ENCODE measurements around the gene EGF.

Gene EGF

DNA sequence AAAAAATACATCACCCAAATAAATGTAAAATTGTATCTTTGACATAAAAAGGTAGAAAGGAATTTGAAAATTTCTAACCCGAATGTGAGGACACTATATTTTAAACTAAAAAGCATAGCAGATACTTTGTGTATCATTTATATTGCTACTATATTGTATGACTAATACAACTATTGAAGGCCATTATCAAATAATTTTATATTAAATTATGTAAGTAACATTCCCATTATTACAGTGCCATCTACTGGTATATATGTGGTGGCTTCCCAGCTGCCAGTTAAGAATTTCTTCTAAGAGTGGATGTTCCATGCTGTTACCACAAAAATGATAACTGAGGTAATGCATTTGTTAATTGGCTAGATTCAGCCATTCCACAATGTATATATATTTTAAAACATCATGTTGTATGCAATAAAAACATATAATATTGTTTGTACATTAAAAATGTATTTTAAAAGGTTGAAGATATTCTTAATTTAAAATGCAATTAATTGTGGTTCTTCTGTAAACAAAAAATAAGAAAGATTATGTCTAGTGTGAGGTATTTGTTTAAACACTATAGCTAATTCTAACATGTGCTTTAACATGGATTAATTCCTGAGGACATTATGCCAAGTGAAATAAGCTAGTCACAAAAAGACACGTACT, 65.3 kb downstream of the EGF start:
- no peak overlapping the region for H3K4me3 ChIP-seq (ENCODE audit: low read depth, low read length)
- DNase-seq (ENCODE audit: low read depth), result peak; percentile 20
- TF ChIP-seq, protein P1, sequence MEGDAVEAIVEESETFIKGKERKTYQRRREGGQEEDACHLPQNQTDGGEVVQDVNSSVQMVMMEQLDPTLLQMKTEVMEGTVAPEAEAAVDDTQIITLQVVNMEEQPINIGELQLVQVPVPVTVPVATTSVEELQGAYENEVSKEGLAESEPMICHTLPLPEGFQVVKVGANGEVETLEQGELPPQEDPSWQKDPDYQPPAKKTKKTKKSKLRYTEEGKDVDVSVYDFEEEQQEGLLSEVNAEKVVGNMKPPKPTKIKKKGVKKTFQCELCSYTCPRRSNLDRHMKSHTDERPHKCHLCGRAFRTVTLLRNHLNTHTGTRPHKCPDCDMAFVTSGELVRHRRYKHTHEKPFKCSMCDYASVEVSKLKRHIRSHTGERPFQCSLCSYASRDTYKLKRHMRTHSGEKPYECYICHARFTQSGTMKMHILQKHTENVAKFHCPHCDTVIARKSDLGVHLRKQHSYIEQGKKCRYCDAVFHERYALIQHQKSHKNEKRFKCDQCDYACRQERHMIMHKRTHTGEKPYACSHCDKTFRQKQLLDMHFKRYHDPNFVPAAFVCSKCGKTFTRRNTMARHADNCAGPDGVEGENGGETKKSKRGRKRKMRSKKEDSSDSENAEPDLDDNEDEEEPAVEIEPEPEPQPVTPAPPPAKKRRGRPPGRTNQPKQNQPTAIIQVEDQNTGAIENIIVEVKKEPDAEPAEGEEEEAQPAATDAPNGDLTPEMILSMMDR (IDR thresholded peaks at IDR 0.05; ENCODE audit: insufficient read depth, low read depth, low read length, missing control alignments), result peak; percentile 30

DNA sequence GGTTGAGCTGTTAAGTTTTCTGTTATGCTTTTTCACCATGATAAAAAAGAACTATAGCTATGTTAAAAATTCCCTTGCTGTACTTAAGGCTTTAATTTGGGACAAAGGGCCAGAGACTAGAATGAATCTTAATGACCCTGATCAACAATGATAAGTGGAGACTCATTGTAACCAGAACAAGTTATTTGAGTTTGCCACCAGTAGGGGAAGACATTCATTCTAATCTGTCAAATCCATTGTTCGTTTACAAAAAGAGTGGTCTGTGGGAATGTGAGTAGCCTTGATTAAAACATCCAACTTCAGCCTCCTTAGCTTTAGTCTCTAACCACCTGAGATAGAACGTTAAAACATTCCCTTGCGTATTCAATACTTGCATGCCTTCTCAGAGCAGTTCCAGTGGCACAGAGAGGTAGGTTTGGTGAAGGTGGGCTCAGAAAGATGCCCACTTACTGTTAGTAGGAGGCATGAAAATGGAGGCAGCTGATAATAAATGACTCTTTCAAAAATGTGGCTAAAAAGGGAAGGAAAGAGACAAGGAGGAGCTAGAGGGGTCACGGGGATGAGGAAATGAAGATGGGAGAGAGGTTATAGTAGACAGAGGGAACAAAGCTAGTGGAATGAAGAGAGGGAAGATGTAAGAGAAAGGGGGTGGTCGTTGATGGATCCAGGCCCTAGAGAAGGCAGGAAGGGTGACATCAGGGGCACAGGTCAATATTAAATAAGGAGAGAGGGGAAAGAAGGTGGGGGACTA, 66.2 kb downstream of the EGF start:
- DNase-seq (ENCODE audit: low read depth), result no peak
- no peak overlapping the region for H3K4me3 ChIP-seq (ENCODE audit: low read depth, low read length)
- TF ChIP-seq, protein P1 (IDR thresholded peaks at IDR 0.05; ENCODE audit: insufficient read depth, low read depth, low read length, missing control alignments), result peak; percentile 4

DNA sequence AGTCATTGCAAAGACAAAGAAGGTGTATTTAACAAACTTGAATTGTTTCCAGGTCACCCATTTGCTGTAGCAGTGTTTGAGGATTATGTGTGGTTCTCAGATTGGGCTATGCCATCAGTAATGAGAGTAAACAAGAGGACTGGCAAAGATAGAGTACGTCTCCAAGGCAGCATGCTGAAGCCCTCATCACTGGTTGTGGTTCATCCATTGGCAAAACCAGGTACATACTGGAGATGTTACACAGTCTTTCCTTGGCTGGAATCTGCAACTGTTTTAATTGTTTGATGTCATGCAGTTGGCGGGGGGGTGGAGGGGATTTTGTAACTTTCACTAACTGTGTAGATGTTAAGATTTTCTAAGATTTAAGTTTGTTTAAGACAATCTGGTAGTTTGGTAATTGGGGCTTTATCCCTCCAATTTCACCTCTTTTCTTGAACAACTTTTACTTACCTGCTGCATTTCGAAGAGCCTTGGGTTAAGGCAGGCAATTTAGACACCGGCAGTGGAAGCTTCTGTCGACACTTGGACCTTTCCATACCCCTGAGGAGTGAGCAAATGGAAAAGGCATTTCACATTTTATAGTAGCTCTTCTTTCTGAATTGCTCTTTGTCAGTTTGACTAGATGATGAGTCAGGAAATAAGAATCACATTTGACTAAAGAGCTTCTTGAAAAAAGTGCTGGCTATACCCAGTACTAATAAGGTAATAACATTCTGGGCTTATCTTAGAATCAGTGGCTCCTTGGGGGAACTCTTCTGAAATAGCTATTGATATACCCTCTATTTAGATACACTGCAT, 67.4 kb downstream of the EGF start:
- TF ChIP-seq, protein P1 (IDR thresholded peaks at IDR 0.05; ENCODE audit: insufficient read depth, low read depth, low read length, missing control alignments), result no peak
- DNase-seq (ENCODE audit: low read depth), result no peak

DNA sequence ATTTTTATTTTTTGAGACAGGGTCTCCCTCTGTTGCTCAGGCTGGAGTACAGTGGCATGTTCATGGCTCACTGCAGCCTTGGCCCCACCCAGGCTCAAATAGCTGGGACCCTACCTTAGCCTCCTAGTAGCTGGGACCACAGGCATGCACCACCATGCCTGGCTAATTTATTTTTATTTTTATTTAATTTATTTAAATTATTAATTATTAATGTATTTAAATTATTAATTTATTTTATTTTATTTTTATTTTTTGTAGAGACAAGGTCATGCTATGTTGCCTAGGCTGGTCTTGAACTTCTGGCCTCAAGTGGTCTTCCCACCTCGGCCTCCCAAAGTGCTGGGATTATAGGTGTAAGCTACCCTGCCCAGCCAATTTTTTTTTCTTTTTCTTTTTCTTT, 69.3 kb downstream of the EGF start:
- TF ChIP-seq, protein P1 (IDR thresholded peaks at IDR 0.05; ENCODE audit: insufficient read depth, low read depth, low read length, missing control alignments), result no peak
- DNase-seq (ENCODE audit: low read depth), result no peak
- no peak overlapping the region for H3K4me3 ChIP-seq (ENCODE audit: low read depth, low read length)

More for the DNA sequence above, 67.4 kb downstream of the EGF start:
- H3K4me3 ChIP-seq (ENCODE audit: low read depth, low read length), result no peak overlapping the region

DNA sequence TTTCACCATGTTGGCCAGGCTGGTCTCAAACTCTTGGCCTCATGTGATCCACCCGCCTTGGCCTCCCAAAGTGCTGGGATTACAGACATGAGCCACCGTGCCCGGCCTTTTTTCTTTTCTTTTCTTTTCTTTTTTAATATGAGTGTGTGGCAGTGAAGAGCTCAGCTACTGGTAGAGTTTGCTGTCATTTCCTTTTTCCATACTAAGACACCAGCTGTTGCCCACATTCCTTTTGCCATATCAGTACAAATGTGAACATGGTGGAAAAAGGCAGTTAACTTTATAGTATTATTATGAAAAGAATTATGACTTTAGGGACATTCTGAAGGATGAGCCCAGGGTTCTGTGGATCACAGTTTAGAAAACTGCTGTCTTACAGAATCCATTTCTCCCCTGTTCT, 69.8 kb downstream of the EGF start:
- H3K4me3 ChIP-seq (ENCODE audit: low read depth, low read length), result no peak overlapping the region
- TF ChIP-seq, protein P1 (IDR thresholded peaks at IDR 0.05; ENCODE audit: insufficient read depth, low read depth, low read length, missing control alignments), result no peak
- no peak for DNase-seq (ENCODE audit: low read depth)

DNA sequence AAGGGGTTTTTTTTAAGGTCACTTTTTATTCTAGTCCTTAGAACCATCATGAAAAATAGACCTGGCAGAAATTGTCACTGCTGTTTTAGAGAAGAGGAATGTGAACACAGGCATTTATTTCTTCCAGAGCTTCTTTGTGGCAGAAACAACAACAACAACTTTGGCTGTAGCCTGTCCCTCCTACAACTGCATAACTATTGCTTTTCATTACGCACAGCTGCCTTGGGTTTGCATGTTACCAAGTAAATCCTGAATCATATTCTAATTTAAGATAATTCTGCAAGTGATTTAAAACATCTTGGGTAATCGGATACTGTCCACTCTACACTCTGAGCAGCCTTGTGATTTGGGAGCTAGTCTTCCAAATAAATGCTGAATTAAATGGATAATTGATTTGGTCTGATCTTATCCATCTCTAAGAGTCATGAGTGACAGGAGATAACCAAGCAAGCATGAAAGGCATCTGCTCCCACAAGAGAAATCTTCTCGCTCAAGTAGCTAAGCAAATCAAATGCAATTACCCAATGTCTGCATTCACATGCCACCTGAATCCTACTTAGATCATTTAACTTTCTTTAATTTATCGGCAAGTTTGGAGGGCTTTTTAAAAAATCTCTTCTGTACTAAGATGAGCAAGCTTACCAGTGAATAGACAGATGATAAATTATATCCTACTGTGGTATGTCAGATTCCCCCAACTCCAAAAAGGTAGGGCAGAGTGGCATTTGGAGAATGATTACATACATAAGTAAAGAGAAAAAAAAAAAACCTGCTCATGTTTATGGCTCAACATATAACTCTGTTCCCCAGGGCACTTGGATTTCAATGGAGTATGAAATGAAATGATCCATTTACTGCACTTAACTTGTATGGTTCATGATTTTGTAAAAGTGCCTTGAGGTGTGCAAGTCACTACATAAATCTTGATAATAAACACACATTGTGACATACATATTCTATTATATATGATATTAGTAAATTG, 73.6 kb downstream of the EGF start:
- no peak overlapping the region for H3K4me3 ChIP-seq (ENCODE audit: low read depth, low read length)
- TF ChIP-seq, protein P1 (IDR thresholded peaks at IDR 0.05; ENCODE audit: insufficient read depth, low read depth, low read length, missing control alignments), result no peak
- DNase-seq (ENCODE audit: low read depth), result no peak

Data from GM12865 (cell line).